ENCODE measurements around the gene PRMT7. TPM values are rescaled to one million over a fixed set of nuclear protein-coding genes. Genes with fewer than 3 reads are reported as not detected.

The PRMT7 gene
- total and polyA plus RNA-seq, 2 of the 8 experiments (the other 6 are each of a cell fraction or from before 2014, with no cell fraction given) = 48.2 to 49.3 TPM

GRCh38 chr16:68400924-68401460 lies 90.2 kb downstream of the PRMT7 start (continued):
- no peak for TF ChIP-seq SRF (IDR thresholded peaks at IDR 0.05; ENCODE audit: low read depth, low read length)
- no peak for TF ChIP-seq SP1 (IDR thresholded peaks at IDR 0.05; ENCODE audit: low read depth, low read length)
- TF ChIP-seq TAF7 (optimal IDR thresholded peaks at IDR 0.05; ENCODE audit: borderline replicate concordance, low read depth, low read length) = no peak
- TF ChIP-seq RFX5 (IDR thresholded peaks at IDR 0.05; ENCODE audit: borderline replicate concordance, low read depth, low read length) = no peak
- TF ChIP-seq CHD2 (IDR thresholded peaks at IDR 0.05; ENCODE audit: low read length) = no peak
- TF ChIP-seq SP4 (IDR thresholded peaks at IDR 0.05; ENCODE audit: low read length) = no peak
